NB4 (cell line): ENCODE data around the gene GPN1.
"Not testable (repeated sequence)": the region's sequence is repeated elsewhere in the genome, so short reads cannot be mapped to it uniquely, and the experiment has no call there.

Experiments
- DNase-seq: peaks from one replicate; pipeline ENCODE4 v3.0.0; 2010; ENCODE audit warnings: low read depth
- H3K4me3 ChIP-seq: one replicate; pipeline ENCODE4 v1.5.1; 2011; ENCODE audit warnings: mild to moderate bottlenecking, low read depth, low read length, moderate library complexity
- CTCF ChIP-seq: IDR thresholded peaks from one replicate; pipeline ENCODE4 v1.5.1; 2012; ENCODE audit warnings: low read depth, low read length
- MAX ChIP-seq: IDR thresholded peaks from 2 replicates; pipeline ENCODE4 v1.6.1; 2011; ENCODE audit warnings: low read depth, low read length
- MYC ChIP-seq: IDR thresholded peaks from 2 replicates; pipeline ENCODE4 v1.6.1; 2011; ENCODE audit warnings: low read depth, low read length
- POLR2A ChIP-seq: IDR thresholded peaks from 2 replicates; pipeline ENCODE4 v1.6.1; 2011; ENCODE audit warnings: mild to moderate bottlenecking; ENCODE audit not compliant: insufficient read length; ENCODE audit errors: extremely low read depth

The GPN1 gene

GRCh38 chr2:27584597-27584996, 44.3 kb upstream of the GPN1 start:
- TF ChIP-seq CTCF: no peak
- TF ChIP-seq MYC: no peak
- TF ChIP-seq POLR2A: no peak
- no peak for TF ChIP-seq MAX
- no peak for DNase-seq
- peak overlapping the region; percentile 90 for H3K4me3 ChIP-seq

- DNase-seq: no peak
- TF ChIP-seq CTCF: no peak
- TF ChIP-seq MYC: no peak
- TF ChIP-seq MAX: no peak
- TF ChIP-seq POLR2A: no peak
- no peak overlapping the region for H3K4me3 ChIP-seq
These were observed 41.8 kb upstream of the GPN1 start for GRCh38 chr2:27587025-27587424.

- no peak for DNase-seq
- TF ChIP-seq CTCF (no peak), MAX (no peak), MYC (no peak), POLR2A (no peak)
- no peak overlapping the region for H3K4me3 ChIP-seq
These were observed 40.5 kb upstream of the GPN1 start for GRCh38 chr2:27588308-27588707.

GRCh38 chr2:27591745-27592144, 37.1 kb upstream of the GPN1 start:
- peak; percentile 23 for DNase-seq

GRCh38 chr2:27593240-27593639, 35.6 kb upstream of the GPN1 start:
- H3K4me3 ChIP-seq: no peak overlapping the region
- TF ChIP-seq POLR2A (no peak), MYC (no peak), CTCF (no peak), MAX (no peak)
- no peak for DNase-seq

More at GRCh38 chr2:27591745-27592144, 37.1 kb upstream of the GPN1 start:
- no peak overlapping the region for H3K4me3 ChIP-seq
- TF ChIP-seq MAX (no peak), POLR2A (no peak), CTCF (no peak), MYC (no peak)

GRCh38 chr2:27594020-27594703, 34.7 kb upstream of the GPN1 start:
- H3K4me3 ChIP-seq: not testable (repeated sequence)

GRCh38 chr2:27595412-27595811, 33.4 kb upstream of the GPN1 start:
- DNase-seq, H3K4me3 ChIP-seq: not testable (repeated sequence)

More at GRCh38 chr2:27594020-27594703, 34.7 kb upstream of the GPN1 start:
- DNase-seq: not testable (repeated sequence)
